Hematopoietic multipotent progenitor cell (in vitro differentiated cells): Measurements from ENCODE around the gene SYK. TPM values are rescaled to one million over a fixed set of nuclear protein-coding genes. Genes with fewer than 3 reads are reported as not detected.

Source experiments
- DNase-seq, 3 donors: peaks; one replicate each; pipeline ENCODE4 v3.0.0-alpha.2; 2011 to 2015; ENCODE audit warnings: low read depth in 2 of 3, low spot score in 2 of 3
- total RNA-seq: library from RNA; depleted of rRNA; stranded (reverse); fragments of >200 nt; gene quantifications from one replicate; pipeline ENCODE4 v1.2.3, GENCODE V29; 2012

The SYK gene
- total RNA-seq, 1 donor: 62.7 TPM

GRCh38 chr9:90927496-90927895, 125.9 kb downstream of the SYK start:
- no peak for DNase-seq

GRCh38 chr9:90929626-90930025, 128.0 kb downstream of the SYK start:
- DNase-seq: no peak

GRCh38 chr9:90933468-90933867, 131.8 kb downstream of the SYK start:
- DNase-seq: no peak

- no peak for DNase-seq
Observed at GRCh38 chr9:90939351-90939750, 137.7 kb downstream of the SYK start.

- no peak for DNase-seq
Observed at GRCh38 chr9:90940280-90940679, 138.7 kb downstream of the SYK start.

GRCh38 chr9:90941661-90942060, 140.0 kb downstream of the SYK start:
- DNase-seq: no peak

- DNase-seq: no peak
Observed at GRCh38 chr9:90942555-90942954, 140.9 kb downstream of the SYK start.

- DNase-seq: no peak
Observed at GRCh38 chr9:90943341-90943740, 141.7 kb downstream of the SYK start.

GRCh38 chr9:90945336-90945735, 143.7 kb downstream of the SYK start:
- DNase-seq: no peak

GRCh38 chr9:90946982-90947381, 145.4 kb downstream of the SYK start:
- no peak for DNase-seq

Other genes starting within 250 kb of the SYK start
- gene DIRAS2, start 159.0 kb upstream of the SYK start, total RNA-seq: under 0.01 TPM